B cell (primary cell): ENCODE results near the gene BTN2A1.

Source experiments
- CTCF ChIP-seq: fragments of 200-600 bp; IDR thresholded peaks from one replicate; pipeline ENCODE4 v1.8.0; 2022; ENCODE audit warnings: antibody characterized with exemption, mild to moderate bottlenecking
- EZH2 ChIP-seq: IDR thresholded peaks from 2 replicates; pipeline ENCODE4 v1.6.1; 2012; ENCODE audit warnings: borderline replicate concordance, low read depth, mild to moderate bottlenecking, moderate library complexity, low read length; ENCODE audit not compliant: insufficient read depth, poor library complexity, severe bottlenecking

- TF ChIP-seq EZH2 (no peak), CTCF (no peak)
Measured at GRCh38 chr6:26489996-26490964, 32.5 kb downstream of the BTN2A1 start.
